ENCODE measurements around the gene ERP44.

GRCh38 chr9:100131216-100131615, 32.4 kb upstream of the ERP44 start:
- no peak for TF ChIP-seq ZNF274 (IDR thresholded peaks at IDR 0.05; ENCODE audit: low read depth, low read length)
- TF ChIP-seq YY1 (IDR thresholded peaks at IDR 0.05; ENCODE audit: insufficient read depth, insufficient read length): no peak

Measured in NT2/D1 (cell line).